ENCODE results near the gene GNB1.

- no peak for TF ChIP-seq FOXM1 (IDR thresholded peaks at IDR 0.05; ENCODE audit: borderline replicate concordance, low read depth)
- no peak for TF ChIP-seq TAF1 (IDR thresholded peaks at IDR 0.05; ENCODE audit: low read depth)
- TF ChIP-seq, protein P1, sequence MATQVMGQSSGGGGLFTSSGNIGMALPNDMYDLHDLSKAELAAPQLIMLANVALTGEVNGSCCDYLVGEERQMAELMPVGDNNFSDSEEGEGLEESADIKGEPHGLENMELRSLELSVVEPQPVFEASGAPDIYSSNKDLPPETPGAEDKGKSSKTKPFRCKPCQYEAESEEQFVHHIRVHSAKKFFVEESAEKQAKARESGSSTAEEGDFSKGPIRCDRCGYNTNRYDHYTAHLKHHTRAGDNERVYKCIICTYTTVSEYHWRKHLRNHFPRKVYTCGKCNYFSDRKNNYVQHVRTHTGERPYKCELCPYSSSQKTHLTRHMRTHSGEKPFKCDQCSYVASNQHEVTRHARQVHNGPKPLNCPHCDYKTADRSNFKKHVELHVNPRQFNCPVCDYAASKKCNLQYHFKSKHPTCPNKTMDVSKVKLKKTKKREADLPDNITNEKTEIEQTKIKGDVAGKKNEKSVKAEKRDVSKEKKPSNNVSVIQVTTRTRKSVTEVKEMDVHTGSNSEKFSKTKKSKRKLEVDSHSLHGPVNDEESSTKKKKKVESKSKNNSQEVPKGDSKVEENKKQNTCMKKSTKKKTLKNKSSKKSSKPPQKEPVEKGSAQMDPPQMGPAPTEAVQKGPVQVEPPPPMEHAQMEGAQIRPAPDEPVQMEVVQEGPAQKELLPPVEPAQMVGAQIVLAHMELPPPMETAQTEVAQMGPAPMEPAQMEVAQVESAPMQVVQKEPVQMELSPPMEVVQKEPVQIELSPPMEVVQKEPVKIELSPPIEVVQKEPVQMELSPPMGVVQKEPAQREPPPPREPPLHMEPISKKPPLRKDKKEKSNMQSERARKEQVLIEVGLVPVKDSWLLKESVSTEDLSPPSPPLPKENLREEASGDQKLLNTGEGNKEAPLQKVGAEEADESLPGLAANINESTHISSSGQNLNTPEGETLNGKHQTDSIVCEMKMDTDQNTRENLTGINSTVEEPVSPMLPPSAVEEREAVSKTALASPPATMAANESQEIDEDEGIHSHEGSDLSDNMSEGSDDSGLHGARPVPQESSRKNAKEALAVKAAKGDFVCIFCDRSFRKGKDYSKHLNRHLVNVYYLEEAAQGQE (IDR thresholded peaks at IDR 0.05; ENCODE audit: low read depth): no peak
- TF ChIP-seq EGR1 (IDR thresholded peaks at IDR 0.05): no peak
- TF ChIP-seq NFIC (IDR thresholded peaks at IDR 0.05): no peak
- no peak for TF ChIP-seq YY1 (IDR thresholded peaks at IDR 0.05; ENCODE audit: low read depth)
- TF ChIP-seq EP300 (IDR thresholded peaks at IDR 0.05; ENCODE audit: borderline replicate concordance): no peak
- no peak for TF ChIP-seq TEAD4 (IDR thresholded peaks at IDR 0.05)
- no peak for TF ChIP-seq RAD21 (IDR thresholded peaks at IDR 0.05; ENCODE audit: low read depth)
These were observed 48.6 kb upstream of the GNB1 start for GRCh38 chr1:1939296-1940122.
